ENCODE results near the gene CHSY3. TPM values are rescaled to one million over a fixed set of nuclear protein-coding genes. Genes with fewer than 3 reads are reported as not detected.

Gene CHSY3
- polyA plus RNA-seq, 1 donor from 2014 or later = 0.40 TPM

- Histone ChIP-seq H3K27me3 (ENCODE audit: insufficient read depth, low read depth, low read length) (no peaks in the 10 kb centered on the region), H3K9ac (ENCODE audit: low read length) (no peak overlapping the region), H3K9me2 (ENCODE audit: insufficient read depth, low read length) (no peaks in the 10 kb centered on the region), H4K20me1 (ENCODE audit: insufficient read depth) (no peaks in the 10 kb centered on the region), H3K9me3 (ENCODE audit: low read length) (no peaks in the 10 kb centered on the region), H3K79me2 (replicated peaks; ENCODE audit: insufficient read depth, low read length) (no peaks in the 10 kb centered on the region), H3K4me3 (ENCODE audit: low read length) (no peak overlapping the region), H2AFZ (ENCODE audit: low read depth, low read length) (no peak overlapping the region), H3K27ac (ENCODE audit: low read length) (no peak overlapping the region), H3F3A (ENCODE audit: insufficient read depth, low read length, poor library complexity, severe bottlenecking) (no peaks in the 10 kb centered on the region), H3K36me3 (ENCODE audit: insufficient read depth, low read length) (no peaks in the 10 kb centered on the region), H3K4me2 (ENCODE audit: low read length) (no peak overlapping the region)
- no peak for TF ChIP-seq MXI1 (conservative IDR thresholded peaks at IDR 0.05; ENCODE audit: poor library complexity, severe bottlenecking)
- TF ChIP-seq RAD21 (conservative IDR thresholded peaks at IDR 0.05) = no peak
- no peak for TF ChIP-seq SMC3 (conservative IDR thresholded peaks at IDR 0.05; ENCODE audit: poor library complexity)
- TF ChIP-seq EZH2 (IDR thresholded peaks at IDR 0.05; ENCODE audit: borderline replicate concordance, insufficient read depth, low read length, poor library complexity, severe bottlenecking) = no peak
- no peak for TF ChIP-seq CTCF (IDR thresholded peaks at IDR 0.05; ENCODE audit: poor library complexity, severe bottlenecking)
- no peak for TF ChIP-seq EP300 (conservative IDR thresholded peaks at IDR 0.05; ENCODE audit: poor library complexity, severe bottlenecking)
- no peak for TF ChIP-seq REST (IDR thresholded peaks at IDR 0.05; ENCODE audit: borderline replicate concordance)
- TF ChIP-seq TAF1 (IDR thresholded peaks at IDR 0.05; ENCODE audit: low read depth) = no peak
- TF ChIP-seq POLR2AphosphoS5 (IDR thresholded peaks at IDR 0.05) = no peak
Measured at GRCh38 chr5:130136300-130136699, 232.0 kb downstream of the CHSY3 start.

GRCh38 chr5:130137681-130138080 is 233.4 kb downstream of the CHSY3 start:
- H3K79me2 ChIP-seq (replicated peaks; ENCODE audit: insufficient read depth, low read length) = no peaks in the 10 kb centered on the region
- no peak for TF ChIP-seq EZH2 (IDR thresholded peaks at IDR 0.05; ENCODE audit: borderline replicate concordance, insufficient read depth, low read length, poor library complexity, severe bottlenecking)
- TF ChIP-seq CTCF (IDR thresholded peaks at IDR 0.05; ENCODE audit: poor library complexity, severe bottlenecking) = no peak
- no peak for TF ChIP-seq MXI1 (conservative IDR thresholded peaks at IDR 0.05; ENCODE audit: poor library complexity, severe bottlenecking)
- no peak for TF ChIP-seq EP300 (conservative IDR thresholded peaks at IDR 0.05; ENCODE audit: poor library complexity, severe bottlenecking)
- TF ChIP-seq TAF1 (IDR thresholded peaks at IDR 0.05; ENCODE audit: low read depth) = no peak
- TF ChIP-seq SMC3 (conservative IDR thresholded peaks at IDR 0.05; ENCODE audit: poor library complexity) = no peak
- no peak for TF ChIP-seq POLR2AphosphoS5 (IDR thresholded peaks at IDR 0.05)
- TF ChIP-seq REST (IDR thresholded peaks at IDR 0.05; ENCODE audit: borderline replicate concordance) = no peak
- no peak for TF ChIP-seq RAD21 (conservative IDR thresholded peaks at IDR 0.05)
- no peak overlapping the region for H3K4me2 ChIP-seq (ENCODE audit: low read length)
- H3K9me3 ChIP-seq (ENCODE audit: low read length) = no peaks in the 10 kb centered on the region
- H3K9ac ChIP-seq (ENCODE audit: low read length) = no peak overlapping the region
- H3K4me3 ChIP-seq (ENCODE audit: low read length) = no peak overlapping the region
- no peaks in the 10 kb centered on the region for H4K20me1 ChIP-seq (ENCODE audit: insufficient read depth)
- no peak overlapping the region for H3K27ac ChIP-seq (ENCODE audit: low read length)
- no peak overlapping the region for H2AFZ ChIP-seq (ENCODE audit: low read depth, low read length)
- H3K36me3 ChIP-seq (ENCODE audit: insufficient read depth, low read length) = no peaks in the 10 kb centered on the region
- H3K9me2 ChIP-seq (ENCODE audit: insufficient read depth, low read length) = no peaks in the 10 kb centered on the region
- no peaks in the 10 kb centered on the region for H3K27me3 ChIP-seq (ENCODE audit: insufficient read depth, low read depth, low read length)
- no peaks in the 10 kb centered on the region for H3F3A ChIP-seq (ENCODE audit: insufficient read depth, low read length, poor library complexity, severe bottlenecking)

Data from neural cell (in vitro differentiated cells).